ENCODE data around the gene MARS1. TPM values are rescaled to one million over a fixed set of nuclear protein-coding genes. Genes with fewer than 3 reads are reported as not detected.
"Not testable (repeated sequence)": the region's sequence is repeated elsewhere in the genome, so short reads cannot be mapped to it uniquely, and the experiment has no call there.

The MARS1 gene
- total RNA-seq, 1 experiment from 2014 or later, result 94.8 TPM

DNA sequence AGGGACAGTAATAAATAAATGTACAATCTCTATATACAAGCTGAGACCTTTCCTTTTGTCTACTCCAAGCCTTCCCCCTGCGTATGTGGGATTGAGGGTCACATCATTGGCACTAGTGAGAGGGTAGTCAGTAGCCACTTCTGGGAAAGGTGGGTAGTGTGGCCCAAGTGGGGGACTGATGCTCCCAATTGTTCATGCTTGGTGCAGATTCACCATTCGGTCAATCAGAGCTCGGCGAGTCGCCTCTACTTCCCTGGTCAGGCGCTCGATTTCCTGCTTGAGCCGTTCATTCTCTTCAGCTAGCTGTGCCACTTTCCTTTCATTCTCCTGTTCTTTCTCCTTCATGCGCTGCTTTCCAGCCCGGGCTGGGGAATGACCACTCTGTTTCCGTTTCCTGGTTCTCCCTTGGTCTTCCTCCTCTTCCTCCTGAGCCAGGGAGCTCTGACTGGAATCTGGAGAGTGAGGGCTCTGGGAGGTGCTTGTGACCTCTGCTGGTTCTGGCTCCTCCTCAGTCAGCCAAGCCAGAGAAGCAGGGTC lies 28.8 kb downstream of the MARS1 start:
- no peak for DNase-seq (ENCODE audit: low read depth)

DNA sequence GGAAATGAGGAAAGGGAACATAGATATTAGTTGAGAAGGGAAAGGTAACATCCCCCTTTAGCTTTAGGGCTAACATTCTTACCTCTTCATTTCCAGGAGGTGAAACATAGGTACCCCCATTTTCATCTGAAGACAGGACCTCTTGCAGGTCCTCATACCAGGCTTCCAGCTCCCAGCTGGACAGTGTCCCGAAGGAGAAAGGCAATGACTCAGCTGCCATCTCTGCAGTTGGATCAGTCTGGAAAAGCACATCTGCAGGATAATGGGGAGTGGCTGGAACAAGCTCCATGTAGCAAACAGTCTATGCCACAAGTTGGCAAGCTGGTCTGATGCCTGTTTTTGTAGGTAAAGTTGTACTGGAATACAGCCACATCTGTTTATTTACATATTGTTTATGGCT lies 29.3 kb downstream of the MARS1 start:
- peak; percentile 72 for DNase-seq (ENCODE audit: low read depth)

DNA sequence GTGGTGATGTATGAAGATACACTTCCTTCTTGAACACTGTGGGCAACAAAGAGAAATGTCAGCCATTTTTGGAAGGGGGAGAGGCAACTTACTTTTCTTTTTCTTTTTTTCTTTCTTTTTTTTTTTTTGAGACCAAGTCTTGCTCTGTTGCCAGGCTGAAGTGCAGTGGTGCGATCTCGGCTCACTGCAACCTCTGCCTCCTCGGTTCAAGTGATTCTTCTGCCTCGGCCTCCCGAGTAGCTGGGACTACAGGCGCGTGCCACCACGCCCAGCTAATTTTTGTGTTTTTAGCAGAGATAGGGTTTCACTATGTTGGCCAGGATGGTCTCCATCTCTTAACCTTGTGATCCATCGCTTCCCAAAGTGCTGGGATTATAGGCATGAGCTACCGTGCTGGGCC lies 29.9 kb downstream of the MARS1 start:
- DNase-seq (ENCODE audit: low read depth), result not testable (repeated sequence)

DNA sequence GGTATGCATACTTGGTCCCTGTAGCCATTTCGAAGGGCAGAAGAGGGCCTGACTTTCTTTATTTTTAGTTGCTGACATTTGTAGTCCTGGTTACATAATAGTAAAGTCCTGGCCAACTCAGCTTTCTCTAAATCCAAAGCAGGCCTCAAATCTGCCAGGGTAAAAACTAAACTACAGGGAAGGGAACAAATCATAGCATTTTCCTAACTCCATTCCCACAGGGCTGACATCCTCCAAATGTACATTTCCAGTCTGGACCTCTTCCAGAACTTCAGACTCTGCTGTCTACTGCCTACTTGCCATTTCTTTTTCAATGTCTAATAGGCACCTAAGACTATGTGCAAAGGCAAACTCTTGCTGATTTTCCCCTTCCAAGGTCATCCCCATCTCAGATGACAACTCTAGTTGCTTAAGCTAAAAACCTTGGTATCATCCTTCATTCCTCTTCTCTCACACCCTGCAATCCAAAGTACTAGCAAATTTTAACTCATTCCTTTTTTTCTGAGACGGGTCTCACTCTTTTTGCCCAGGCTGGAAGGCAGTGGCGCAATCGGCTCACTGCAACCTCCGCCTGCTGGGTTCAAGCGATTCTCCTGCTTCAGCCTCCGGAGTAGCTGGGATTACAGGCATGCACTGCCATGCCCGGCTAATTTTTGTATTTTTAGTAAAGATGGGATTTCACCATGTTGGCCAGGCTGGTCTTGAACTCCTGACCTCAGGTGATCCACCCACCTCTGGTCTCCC lies 30.5 kb downstream of the MARS1 start:
- no peak for DNase-seq (ENCODE audit: low read depth)

DNA sequence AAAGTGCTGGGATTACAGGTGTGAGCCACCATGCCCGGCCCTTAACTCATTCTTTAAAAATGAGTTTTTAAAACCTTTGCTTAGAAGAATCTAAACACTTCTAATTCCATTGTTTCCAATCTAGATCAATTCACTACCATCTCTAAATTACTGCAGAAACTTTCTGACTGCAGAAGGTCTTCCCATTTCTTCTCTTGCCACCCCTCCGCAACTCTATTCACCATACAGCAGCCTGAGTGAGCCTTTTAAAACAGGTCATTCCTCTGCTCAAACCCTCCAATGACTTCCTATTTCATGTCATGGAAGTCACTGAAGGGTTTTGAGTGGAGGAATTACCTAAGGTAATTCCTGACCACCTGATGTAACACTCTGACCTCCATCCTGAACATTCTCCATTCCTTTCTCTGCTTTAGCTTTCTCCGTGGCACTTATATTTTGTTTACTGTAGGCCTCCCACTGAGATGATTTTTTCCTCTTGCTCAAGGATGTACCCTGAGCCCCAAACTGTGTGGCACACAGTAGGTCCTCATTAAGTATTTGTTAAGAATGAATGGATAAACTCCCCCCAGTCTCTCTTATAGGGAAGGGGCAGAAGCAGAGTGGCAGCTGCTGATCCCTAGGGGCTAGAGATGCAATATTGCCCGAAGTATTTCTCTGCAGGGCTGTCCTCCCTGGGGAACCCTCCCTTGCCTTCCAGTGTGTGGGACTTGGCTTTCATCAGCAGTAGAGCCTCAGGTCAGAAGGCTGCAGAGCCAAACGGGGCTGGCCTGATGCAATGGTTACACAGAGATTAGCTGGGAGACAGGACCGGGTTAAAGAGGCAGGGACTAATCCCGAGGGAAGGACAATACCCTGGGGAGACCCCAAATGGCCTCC lies 31.3 kb downstream of the MARS1 start:
- DNase-seq (ENCODE audit: low read depth), result peak; percentile 50

DNA sequence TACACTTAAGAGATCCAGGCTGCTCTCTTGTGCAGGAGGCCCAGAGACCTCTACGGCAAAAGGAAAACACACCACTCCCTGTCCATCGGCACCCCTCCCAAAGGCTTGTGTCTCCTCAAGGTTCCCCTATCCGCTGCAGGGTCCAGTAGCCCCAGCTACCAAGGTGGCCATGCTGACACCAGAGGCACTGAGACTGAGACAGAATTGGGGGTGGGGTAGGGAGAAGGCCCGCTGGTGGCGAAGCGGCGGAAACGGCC lies 31.9 kb downstream of the MARS1 start:
- no peak for DNase-seq (ENCODE audit: low read depth)

DNA sequence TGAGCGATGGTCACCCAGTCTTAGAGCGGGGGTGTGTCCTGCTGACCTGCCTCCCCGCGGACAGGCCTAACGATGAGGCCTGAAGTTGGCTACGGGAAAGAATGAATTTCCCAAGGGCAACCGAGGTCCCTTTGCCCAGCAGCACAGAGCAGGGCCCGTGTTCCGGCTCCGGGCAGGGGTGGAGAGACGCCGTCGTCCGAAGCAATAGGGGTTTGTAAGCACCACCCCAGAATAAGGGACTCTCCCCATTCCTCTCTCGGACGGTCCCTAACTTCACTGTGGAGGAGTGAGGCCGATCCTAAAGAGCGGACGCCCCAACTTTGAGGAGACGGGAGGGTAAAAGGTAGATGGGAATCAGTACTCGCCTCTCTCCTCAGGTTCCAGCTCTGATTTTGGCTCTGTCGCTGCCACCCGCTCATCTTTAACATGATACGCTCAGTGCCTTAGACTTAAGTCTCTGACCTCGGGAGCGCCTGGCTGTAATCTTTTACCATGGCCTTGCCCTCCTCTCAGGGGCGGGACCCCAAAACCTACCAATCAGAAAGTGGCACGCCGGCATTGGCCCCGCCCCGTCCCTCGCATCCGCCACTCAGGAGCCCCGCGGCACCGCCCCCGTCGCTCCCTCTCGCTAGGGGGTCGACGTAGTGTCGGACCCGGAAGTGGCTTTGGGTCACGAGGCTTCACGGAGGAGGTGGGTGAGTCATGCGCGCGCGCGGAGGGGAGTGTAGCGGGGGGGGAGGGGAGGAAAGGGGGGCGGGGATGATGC lies 32.4 kb downstream of the MARS1 start, which contains the start of gene DDIT3:
Gene DDIT3, minus strand, starts transcription at position 462 of the 766 bp plus-strand sequence. CDS start 3,108 bp downstream, outside the sequence.
- peak; percentile 97 for DNase-seq (ENCODE audit: low read depth)

DNA sequence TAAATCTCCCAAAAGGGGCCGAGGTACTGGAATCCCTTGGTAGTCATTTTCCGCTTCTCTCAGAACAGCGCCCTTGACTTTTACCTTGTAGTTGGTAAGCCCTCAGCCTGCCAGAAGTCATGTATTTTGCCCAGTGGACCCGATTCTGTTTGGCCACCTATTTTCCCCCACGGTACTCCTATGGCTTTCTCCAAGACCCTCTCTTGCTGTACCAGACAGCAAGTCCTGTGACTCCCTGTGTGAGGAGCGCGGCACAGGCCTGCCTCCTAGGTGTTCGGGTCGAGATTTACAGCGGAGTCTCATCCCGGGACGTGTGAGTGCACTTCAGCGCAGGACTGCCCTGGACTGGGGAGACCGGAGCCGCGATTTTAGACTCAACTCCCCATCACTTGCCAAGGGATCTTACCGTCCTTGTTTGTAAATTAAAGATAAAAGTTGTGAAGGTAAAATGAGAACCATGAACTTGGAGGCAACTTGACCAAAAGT lies 33.7 kb downstream of the MARS1 start:
- peak; percentile 59 for DNase-seq (ENCODE audit: low read depth)

DNA sequence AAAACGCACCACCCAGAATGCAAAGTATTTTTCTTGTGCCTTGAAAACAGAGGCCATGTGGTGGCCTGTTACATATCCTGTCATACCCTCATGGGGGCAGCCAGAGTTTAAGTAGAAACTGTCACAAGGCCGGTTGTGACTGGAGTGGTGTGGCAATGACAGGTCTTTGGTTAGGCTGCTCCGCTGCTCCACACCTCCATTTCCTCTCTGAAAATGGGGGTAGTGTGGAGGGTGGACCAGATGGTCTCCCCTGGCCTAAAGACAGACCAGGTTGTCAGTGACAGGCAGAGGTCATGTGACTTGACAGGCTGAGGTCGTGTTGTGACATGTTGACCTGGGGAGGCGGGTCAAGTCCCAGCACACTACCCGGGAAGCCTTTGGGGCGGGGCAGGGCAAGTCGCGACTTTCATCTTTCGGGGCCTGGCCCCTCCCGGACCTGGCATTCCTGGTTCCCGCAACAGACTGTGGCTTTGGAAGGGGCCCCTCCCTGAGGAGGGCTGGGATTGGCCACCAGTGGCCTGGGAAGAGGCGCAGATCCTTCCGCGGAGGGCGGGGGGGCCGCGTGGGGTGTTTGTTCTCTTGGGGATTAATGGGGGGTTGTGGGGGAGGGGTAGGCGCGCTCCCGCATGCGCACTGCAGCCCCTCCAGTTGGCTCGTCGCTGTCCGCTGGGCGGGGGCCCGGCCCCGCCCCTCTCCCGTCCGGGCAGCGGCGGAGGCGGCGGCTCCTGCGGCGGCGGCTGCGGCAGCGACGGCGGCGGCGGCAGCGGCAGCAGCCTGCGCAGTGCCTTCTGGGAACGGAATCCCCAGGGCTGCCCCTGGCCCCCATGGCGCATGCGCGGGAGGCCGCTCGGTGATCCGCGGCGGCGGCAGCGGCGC lies 34.4 kb downstream of the MARS1 start, which contains the start of gene MBD6:
Gene MBD6, plus strand, starts transcription at position 814 of the 876 bp plus-strand sequence. CDS start 1,480 bp downstream, outside the sequence.
- peak; percentile 92 for DNase-seq (ENCODE audit: low read depth)

DNA sequence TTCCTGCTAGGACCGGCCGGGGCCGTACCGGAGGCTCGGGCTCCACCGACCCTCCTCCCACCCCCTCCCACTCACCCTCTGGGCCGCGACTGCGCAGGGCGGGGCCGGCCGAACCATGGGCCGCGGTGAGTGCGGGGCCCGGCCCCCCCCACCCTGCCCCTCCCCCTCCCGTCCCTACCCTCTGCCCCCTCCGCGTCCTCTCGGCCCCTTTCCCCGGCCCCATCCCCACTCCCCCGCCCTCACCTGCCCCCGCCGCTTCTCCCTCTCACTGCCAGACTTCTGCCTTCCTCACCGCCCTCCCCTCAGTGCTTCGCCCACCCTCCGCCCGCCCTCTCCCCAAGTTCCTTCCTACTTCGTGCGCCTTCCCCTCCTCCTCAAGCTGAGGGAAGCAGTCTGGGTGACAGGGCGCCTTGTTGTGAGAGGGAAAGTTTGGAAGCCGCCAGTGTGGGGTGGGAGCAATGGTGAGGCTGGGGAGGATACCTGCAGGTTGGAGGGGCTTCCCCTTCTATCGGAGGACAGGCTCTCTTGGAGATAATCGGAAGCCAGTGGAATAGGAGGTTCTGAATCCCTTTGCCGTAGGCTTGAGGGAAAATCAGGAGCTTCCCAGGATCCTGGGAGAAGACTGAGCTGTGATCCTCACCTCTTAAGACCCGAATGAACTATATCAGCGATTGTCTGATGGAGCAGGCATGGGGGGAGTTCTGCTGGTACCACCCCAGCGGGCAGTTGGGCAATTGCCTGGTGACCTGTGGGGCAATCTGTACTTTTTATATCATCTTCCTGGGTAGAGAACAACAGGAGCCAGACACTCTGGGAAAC lies 35.2 kb downstream of the MARS1 start:
- peak; percentile 24 for DNase-seq (ENCODE audit: low read depth)

DNA sequence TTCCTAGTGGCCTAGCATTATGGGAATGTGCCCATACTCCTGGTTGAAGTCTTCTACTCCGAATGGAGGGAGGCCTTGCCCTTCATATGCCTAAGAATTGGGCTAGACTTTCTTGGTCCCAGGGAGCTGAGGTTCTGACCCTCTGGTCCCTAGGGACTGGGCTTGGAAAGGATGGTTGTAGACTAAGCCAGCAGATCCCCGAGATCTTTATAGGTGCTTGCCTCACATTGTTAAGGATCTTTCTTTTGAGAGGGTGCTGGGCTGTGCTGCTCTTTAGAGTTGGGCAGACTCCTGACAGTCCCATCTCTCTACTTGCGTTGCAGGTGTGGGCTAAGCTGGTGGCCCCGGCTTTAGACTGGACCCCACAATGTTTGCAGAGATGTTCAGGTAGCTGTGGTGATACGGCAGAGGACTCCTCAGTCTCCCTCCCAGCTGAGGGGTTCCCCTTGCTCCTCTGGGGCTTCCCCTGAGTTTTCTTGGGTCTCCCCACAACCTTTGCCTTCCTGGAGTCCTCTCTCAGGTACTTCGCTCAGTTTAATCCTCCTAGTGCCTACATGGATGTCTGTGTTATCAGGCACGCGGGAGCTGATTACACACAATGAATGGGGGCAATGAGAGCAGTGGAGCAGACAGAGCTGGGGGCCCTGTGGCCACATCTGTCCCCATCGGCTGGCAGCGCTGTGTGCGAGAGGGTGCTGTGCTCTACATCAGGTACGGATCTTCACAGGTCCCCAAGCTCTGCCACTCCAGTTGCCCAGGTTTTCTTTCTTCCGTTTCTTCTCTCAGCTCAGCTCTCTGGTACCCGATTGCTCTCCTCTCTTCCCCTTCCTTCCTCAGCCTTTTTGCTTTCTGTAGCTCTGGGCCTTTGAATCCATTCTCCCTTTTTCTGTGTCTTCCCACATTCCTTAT lies 36.1 kb downstream of the MARS1 start:
- no peak for DNase-seq (ENCODE audit: low read depth)

DNA sequence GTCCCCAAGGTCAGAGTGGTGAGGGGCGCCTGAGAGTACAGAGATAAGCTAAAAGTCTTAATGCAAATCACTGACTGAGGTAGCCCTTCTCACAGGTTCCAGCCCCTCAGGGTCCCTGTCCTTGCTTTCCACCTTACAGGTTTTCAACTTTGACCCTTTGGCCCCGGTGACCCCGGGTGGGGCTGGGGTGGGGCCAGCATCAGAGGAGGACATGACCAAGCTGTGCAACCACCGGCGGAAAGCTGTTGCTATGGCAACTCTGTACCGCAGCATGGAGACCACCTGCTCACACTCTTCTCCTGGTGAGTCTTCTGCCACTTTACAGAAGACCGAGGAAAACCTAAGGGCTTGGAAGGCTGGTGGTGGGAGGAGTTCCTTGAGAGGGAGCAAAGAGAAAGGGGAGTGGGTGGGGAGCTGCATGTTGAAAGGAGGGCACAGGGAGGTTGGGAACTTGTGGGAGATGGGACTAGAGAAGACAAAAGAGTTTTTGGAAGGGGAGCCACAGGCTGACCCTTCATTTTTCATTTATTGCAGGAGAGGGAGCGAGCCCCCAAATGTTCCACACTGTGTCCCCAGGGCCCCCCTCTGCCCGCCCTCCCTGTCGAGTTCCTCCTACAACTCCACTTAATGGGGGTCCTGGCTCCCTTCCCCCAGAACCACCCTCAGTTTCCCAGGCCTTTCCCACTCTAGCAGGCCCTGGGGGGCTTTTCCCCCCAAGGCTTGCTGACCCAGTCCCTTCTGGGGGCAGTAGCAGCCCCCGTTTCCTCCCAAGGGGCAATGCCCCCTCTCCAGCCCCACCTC lies 37.1 kb downstream of the MARS1 start:
- no peak for DNase-seq (ENCODE audit: low read depth)

DNA sequence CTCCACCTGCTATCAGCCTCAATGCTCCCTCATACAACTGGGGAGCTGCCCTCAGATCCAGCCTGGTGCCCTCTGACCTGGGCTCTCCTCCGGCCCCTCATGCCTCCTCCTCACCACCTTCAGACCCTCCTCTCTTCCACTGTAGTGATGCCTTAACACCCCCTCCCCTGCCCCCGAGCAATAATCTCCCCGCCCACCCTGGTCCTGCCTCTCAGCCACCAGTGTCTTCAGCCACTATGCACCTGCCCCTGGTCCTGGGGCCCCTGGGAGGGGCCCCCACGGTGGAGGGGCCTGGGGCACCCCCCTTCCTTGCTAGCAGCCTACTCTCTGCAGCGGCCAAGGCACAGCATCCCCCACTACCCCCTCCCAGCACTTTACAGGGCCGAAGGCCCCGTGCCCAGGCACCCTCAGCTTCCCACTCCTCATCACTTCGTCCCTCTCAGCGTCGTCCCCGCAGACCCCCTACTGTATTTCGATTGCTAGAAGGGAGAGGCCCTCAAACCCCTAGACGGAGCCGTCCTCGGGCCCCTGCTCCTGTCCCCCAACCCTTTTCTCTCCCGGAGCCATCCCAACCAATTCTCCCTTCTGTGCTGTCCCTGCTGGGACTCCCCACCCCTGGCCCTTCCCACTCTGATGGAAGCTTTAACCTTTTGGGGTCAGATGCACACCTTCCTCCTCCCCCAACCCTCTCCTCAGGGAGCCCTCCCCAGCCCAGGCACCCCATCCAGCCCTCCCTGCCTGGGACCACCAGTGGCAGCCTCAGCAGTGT lies 37.9 kb downstream of the MARS1 start:
- DNase-seq (ENCODE audit: low read depth), result no peak

DNA sequence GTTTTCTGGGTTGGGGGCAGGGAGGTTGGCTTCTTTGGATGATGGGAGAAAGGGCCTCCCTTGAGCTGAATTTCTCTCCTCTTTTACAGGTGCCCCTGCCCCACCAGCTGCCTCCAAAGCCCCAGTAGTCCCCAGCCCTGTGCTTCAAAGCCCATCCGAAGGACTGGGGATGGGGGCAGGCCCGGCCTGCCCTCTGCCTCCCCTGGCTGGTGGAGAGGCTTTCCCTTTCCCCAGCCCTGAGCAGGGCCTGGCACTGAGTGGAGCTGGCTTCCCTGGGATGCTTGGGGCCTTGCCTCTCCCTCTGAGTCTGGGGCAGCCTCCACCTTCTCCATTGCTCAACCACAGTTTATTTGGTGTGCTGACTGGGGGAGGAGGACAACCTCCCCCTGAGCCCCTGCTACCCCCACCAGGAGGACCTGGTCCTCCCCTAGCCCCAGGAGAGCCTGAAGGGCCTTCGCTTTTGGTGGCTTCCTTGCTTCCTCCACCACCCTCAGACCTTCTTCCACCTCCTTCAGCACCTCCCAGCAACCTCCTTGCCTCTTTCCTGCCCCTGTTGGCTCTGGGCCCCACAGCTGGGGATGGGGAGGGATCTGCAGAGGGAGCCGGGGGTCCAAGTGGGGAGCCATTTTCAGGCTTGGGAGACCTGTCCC lies 38.7 kb downstream of the MARS1 start:
- DNase-seq (ENCODE audit: low read depth), result no peak

DNA sequence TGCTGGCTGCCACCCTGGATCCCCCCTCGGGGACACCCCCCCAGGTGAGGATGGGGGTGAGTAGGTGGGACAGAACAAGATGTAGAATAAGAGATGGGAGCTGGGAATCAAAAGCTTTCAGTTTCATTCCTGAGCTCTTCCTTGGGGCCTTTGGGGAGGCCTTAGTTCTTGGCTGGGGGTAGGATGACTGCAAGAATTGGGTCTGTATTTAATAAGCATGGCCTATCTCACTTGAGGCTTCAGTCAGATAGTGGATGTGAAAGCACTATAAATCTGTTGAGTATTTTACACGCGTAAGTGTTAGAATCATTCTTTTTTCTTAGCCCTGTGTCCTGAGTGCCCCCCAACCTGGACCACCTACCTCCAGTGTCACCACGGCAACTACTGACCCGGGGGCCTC lies 39.3 kb downstream of the MARS1 start:
- no peak for DNase-seq (ENCODE audit: low read depth)

DNA sequence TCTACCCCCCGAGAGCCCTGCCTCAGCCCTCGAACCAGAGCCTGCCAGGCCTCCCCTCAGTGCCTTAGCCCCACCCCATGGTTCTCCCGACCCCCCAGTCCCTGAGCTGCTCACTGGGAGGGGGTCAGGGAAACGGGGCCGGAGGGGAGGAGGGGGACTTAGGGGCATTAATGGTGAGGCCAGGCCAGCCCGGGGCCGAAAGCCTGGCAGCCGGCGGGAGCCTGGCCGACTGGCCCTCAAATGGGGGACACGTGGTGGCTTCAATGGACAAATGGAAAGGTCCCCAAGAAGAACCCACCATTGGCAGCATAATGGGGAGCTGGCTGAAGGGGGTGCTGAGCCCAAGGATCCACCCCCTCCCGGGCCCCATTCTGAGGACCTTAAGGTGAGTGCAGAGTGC lies 40.3 kb downstream of the MARS1 start:
- no peak for DNase-seq (ENCODE audit: low read depth)
